Stimulated activated CD4-positive, alpha-beta T cell treated with anti-CD3 and anti-CD28 coated beads, TNF-alpha, amount 100 ng/mL, for 1 hour (primary cell): Measurements from ENCODE around the gene SRSF3.

Experiments used
- DNase-seq, 3 donors: peaks; one replicate each; pipeline ENCODE4 v3.0.0-alpha.2; 2020; ENCODE audit warnings: low read depth in 3 of 3, low spot score in 1 of 3

SRSF3 gene

DNA sequence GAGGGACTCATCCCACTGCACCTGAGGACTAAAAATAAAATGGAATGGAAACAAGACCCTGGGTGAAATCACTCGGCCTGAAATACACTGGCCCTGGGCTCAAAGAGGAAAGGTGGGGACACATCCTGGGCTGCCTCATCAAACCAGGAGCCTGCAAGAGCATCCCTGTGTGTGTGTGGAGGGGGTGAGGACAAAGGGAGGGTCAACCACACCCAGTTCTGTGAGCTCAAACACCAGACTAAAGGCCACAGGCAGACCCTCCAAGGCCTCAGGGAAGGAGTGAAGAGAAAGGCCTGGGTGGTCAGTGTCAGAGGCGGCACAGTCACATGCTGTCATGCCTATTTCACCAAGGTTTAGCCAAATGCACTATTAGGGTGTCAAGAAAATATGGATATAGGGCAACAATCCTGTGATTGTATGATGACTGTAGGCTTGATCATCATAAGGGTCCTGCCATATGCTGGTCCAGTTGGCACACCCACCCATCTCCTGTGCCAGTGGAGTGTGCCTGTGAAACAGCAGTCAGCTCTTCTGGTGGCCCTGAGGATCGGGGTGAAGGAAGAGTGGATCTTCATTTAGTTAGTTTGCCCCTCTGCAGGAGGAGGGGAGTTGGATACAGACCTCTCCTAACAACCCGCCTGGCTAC lies 28.9 kb downstream of the SRSF3 start:
- no peak for DNase-seq

GRCh38 chr6:36623547-36624459 lies 29.6 kb downstream of the SRSF3 start:
- peak; percentile 39 to 65 (median 61) for DNase-seq

DNA sequence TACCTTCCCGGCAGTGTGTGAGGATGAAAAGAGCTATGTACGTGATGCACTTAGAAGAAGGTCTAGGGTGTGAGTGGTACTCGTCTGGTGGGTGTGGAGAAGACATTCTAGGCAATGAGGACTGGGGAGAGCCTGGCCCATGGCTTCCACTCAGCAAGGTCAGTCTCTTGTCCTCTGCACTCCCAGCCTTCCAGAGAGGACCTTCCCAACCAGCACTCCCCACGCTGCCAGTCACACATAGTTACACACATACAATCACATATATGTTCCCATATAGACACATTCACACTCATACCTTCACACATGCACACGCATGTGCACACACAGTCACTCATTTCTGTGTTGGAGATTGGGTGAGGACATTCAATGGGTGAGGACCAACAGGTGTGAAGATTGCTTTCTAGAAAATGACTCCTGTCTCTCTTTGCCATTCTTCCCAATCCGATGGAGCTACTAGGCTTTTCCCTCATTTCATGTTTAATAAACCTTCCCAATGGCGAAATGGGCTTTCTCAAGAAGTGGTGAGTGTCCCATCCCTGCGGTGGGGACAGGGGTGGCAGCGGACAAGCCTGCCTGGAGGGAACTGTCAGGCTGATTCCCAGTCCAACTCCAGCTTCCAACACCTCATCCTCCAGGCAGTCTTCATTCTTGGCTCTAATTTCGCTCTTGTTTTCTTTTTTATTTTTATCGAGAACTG lies 30.4 kb downstream of the SRSF3 start:
- no peak for DNase-seq

- no peak for DNase-seq
Observed at GRCh38 chr6:36625158-36625919, 31.2 kb downstream of the SRSF3 start.

- no peak for DNase-seq
Observed at GRCh38 chr6:36626636-36627035, 32.5 kb downstream of the SRSF3 start.

DNA sequence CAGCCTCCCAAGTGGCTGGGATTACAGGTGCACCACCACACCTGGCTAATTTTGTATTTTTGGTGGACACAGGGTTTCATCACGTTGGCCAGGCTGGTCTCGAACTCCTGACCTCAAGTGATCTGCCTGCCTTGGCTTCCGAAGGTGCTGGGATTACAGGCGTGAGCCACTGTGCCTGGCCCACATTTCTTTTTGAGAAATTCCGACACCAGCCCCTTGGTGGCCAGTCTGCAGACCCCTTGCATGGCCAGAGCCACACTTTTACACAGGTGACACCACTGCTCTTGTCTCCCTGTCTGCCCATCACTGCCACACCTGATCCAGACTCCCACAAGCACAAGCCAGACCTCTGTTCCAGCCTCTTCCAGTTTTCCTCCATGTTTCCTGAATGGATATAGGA lies 33.0 kb downstream of the SRSF3 start:
- DNase-seq: no peak

DNA sequence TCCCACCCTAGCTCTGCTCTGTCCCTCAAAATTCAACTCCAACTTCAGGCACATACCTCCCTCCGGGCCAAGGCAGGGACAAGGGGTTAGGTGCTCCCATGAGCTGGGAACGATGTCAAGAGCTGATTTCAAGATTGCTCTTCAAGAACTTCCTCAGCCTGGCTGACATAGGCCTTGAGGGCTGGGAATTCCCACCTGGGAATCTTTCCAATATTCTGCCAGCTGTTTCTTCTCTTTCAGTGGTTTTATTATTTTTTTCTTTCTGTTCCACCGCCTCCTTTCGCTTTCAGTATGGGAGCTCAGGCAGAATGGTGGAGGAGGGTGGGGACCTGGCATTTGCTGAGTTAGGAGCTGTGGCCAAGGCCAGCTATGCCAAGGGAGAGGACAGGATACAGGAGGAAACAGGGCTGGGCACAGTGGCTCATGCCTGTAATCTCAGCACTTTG lies 33.7 kb downstream of the SRSF3 start:
- DNase-seq: no peak

DNA sequence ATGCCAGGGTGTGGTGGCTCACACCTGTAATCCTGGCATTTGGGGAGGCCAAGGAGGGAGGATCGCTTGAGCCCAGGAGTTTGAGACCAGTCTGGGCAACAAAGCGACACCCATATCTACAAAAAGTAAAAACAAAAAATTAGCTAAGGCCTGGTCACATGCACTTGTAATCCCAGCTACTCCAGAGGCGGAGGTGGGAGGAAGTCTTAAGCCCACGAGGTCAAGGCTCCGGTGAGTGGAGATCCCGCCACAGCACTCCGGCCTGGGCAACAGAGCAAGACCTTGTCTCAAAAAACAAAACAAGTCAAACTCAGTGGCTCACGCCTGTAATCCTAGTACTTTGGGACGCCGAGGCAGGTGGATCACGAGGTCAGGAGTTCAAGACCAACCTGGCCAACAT lies 35.6 kb downstream of the SRSF3 start:
- no peak for DNase-seq

- DNase-seq: no peak
Observed at GRCh38 chr6:36631326-36632011, 37.3 kb downstream of the SRSF3 start.

DNA sequence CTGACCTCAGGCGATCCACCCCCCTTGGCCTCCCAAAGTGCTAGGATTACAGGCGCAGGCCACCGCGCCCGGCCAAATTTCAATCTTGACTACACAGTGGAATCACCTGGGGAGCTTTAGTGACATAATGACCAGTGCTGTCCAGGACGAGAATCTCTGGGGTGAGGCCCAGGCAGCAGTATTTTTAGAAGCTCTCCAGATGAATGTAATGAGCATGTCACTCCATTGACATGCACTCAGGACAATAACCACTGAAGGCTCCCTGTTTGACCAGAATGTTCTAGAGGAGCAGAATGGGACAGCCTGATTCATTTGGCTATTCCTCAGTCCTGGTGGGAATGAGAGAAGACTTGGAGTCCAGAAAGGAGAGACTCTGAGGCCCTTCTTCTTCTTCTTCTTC lies 39.2 kb downstream of the SRSF3 start:
- no peak for DNase-seq

DNA sequence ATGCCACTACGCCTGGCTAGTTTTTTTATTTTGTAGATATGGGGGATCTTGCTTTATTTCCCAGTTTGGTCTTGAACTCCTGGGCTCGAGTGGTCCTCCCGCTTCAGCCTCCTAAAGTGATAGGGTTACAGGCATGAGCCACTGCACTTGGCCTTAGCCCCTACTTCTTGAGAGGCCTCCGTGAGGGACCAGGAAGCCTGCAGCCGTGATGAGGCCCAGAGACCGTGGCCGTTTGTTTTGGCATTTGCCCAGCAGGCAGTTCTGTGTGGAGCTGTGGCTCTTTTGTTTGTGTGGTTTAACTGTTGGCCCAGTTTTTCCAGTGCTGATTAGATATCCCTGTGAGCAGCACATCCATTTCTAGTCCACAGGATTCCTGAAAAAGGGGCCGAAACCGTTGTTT lies 39.8 kb downstream of the SRSF3 start:
- no peak for DNase-seq

DNA sequence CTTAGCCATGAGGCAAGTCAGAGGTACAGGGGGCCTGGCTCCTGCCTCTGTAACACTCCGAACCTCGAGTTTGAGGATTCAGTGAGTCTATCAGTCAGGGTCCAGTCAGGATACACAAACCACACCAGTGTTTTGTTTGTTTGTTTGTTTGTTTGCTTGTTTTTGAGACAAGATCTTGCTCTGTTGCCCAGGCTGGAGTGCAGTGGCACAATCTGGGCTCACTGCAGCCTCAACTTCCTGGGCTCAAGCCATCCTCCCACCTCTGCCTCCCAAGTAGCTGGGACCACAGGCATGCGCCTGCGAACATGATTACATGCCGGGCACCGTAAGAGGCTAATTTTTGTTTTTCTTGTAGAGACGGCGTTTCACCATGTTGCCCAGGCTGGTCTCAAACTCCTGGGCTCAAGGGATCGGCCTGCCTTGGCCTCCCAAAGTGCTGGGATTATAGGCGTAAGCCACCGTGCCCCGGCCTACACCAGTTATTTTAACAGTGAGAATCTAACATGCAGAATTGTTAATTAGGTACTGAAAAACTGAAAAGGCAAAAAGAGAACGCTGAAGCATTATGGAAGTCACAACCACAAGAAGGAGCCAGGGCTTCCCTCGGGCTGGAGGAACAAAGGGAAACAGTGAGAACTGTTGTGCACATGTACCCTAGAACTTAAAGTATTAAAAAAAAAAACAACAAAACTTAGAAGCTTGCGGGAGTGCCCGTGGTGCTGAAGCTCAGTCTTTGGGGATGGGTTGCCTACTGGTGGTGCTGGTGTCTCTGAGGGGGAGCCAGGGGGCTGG lies 40.4 kb downstream of the SRSF3 start:
- DNase-seq: no peak

DNA sequence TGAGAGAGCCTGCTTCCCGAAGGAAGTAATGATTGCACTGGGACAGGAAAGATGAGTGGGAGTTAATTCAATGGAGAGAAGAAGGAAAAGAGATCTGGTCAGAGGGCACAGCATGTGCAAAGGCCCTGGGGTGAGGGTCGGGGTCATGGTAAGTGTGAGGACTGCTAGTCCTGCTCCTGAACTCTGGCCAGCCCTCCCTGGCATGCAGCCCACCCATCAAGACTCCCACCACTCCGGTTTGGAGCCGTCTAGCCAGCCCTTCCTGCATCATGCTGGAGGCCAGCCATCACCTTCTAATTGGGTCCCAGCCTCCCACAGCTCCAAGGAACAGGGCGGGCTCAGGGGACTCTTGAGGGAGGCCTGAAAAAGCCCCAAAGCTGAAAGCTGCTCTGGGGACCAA lies 42.1 kb downstream of the SRSF3 start:
- DNase-seq: no peak

DNA sequence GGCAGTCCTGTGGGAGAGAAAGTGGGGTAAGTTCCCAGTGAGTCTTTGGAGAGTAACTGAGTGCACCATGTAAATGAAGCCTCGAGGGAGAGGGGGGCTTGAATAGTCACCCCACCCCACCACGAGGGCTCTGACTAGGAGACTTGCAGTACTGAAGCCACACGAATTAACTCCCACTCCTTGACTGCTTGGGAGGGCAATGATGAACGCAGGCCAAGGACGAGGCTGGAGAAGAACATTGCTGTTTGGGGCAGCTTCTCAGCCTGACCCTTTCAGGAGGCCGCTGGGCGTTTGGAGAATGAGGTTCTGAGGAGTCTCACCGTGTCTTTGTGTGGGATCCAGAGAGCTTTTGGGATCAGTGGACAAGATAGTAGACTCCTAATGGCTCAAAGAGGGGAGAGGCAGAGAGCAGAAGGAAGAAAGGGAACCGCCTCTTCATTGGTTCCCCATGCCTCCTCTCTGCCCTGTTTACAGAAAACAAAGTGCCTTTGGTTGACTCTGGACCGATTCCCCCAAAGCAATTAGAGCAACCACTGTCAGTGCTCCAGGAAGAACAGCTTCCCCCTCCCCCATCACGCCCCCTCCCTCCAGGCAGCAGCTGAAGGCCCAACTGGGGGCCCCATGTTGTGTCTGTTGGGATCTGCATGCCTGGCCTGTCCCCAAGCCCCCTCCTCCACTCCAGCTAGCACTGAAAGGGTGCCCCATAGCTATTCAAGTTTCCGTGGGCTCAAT lies 42.7 kb downstream of the SRSF3 start:
- DNase-seq: no peak

DNA sequence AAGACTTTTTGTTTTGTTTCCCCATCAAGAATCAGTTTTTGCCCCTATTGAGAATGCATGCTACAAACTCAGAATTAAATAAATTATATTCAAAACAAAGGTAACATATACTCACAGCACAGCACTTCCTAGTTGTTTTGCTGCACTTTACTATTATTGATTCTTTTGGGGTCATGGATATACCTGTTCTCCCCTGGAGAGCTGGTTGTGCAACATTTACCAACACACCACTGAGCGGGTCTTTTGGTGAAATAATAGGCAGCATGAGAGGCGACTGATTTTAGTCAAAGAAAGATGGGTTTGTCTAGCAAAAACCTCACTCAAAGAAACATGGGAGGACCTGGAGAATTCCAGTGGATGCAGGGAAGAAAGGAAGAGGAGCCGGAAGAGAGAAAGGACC lies 44.4 kb downstream of the SRSF3 start:
- no peak for DNase-seq

DNA sequence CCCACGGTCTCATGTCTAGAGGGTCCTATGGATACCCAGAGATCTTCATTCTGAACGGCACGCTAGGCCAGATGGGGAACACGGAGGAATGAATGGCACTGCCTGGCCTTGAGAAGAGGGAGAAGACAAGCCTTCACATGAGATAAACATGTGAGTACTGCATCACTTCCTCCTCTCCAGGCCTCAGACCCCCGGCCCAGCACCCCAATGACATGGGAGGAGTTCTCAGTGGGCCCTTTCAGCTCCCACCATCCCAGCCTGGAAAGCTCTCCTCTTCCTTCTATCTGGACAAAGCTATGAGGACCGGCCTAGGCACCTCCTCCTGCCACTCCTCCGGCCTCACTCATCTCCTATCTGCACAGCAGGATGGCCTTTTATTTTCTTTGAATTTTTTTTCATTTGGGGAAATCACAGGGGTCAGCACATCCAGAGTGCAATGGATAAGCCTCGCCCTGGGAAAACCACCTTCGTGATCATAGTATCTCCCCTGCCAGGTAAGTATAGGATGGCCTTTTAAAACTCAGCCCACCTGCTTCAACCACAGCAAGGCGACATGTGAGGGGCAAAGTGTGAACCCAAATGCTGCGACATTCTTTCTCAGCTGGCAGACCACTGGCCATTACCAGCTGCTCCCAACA lies 45.1 kb downstream of the SRSF3 start:
- no peak for DNase-seq

DNA sequence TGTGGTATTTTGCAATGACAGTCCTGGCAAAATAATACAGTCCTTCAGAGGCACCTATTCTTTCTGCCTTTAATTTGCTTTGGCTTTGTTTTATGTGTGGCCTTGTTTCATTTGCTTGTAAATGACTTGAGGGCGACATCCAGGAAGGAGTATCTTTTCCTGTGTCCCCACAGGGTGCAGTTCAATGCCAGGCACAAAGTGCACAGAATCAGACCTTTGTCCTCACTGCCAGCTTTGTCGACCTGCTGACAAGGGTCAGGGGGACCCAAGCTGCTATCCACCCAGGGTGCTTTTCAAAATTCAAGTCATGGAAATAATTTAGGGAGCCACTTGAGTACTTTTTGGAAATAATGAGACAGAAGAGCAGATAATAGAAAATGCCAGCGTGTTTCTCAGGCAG lies 47.4 kb downstream of the SRSF3 start:
- no peak for DNase-seq

DNA sequence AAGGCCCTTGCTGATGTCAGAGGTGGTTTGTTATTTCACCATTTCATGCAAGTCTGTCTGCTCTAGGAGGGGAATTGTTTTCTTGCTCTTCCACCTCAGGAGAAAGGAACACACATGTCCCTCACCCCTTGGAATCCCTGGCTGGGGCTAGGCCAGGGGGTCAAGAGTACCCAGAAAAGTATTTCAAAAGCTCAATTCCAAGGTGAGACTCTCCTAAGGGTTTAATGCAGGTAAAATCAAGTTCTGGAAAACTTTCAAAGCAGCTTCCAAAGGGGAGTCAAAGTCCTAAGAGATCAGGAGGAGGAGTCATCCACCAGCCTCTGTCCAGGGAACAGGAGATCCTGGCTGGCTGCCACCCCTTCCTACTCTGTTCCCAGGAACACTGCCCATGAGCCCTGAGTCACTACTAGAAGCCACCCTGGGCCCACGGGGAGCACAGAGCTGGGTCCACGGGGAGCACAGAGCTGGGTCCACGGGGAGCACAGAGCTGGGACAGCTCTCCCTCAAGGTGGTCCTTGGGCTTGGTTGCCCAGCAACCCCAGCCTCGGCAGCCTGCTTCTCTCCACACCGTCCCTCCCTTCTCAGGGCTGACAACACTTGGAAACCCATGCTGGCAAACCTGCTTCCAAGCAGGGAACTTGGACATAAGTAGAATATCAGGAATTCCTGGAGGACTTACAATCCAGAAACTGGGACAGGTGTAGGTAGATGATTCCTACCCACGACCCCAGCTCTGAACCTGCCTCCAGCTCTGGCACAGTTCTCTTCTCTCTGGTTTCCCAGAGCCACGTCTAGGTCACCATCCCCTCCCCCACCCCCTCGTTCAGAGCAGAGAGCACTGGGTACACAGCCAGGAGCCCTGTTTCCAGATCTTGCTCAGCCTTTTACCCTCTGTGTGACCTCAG lies 49.0 kb downstream of the SRSF3 start:
- DNase-seq: no peak
